Mesenchymal stem cell (in vitro differentiated cells and primary cell): Measurements from ENCODE around the gene UCP2.

Source experiments
- DNase-seq: peaks from one replicate; pipeline ENCODE4 v3.0.0-alpha.2; 2013
- H2AFZ ChIP-seq: one replicate; pipeline ENCODE4 v1.6.1; 2013; ENCODE audit warnings: low read depth, mild to moderate bottlenecking, control low read depth, inconsistent platforms, low read length, moderate library complexity
- H2AK5ac ChIP-seq: 2 replicates; pipeline ENCODE4 v1.6.1; 2013; ENCODE audit warnings: low read length, moderate library complexity, mild to moderate bottlenecking, inconsistent platforms; ENCODE audit not compliant: severe bottlenecking
- H2BK120ac ChIP-seq: one replicate; pipeline ENCODE4 v1.6.1; 2013; ENCODE audit warnings: low read depth, mild to moderate bottlenecking, inconsistent platforms, low read length, moderate library complexity
- H2BK12ac ChIP-seq, 2 experiments: one replicate each; pipeline ENCODE4 v1.6.1; 2013; ENCODE audit warnings: inconsistent platforms in 2 of 2, low read length in 2 of 2, mild to moderate bottlenecking in 2 of 2, moderate library complexity in 2 of 2, control low read depth in 1 of 2
- H2BK15ac ChIP-seq: one replicate; pipeline ENCODE4 v1.6.1; 2013; ENCODE audit warnings: mild to moderate bottlenecking, low read depth, inconsistent platforms; ENCODE audit not compliant: poor library complexity, severe bottlenecking
- H2BK5ac ChIP-seq: 2 replicates; pipeline ENCODE4 v1.6.1; 2013; ENCODE audit warnings: low read depth, mild to moderate bottlenecking, low read length, control low read depth, inconsistent platforms; ENCODE audit not compliant: poor library complexity, severe bottlenecking
- H3K14ac ChIP-seq, 2 experiments: one replicate each; pipeline ENCODE4 v1.6.1; 2013; ENCODE audit warnings: inconsistent platforms in 2 of 2, low read length in 2 of 2, control low read depth in 1 of 2, mild to moderate bottlenecking in 1 of 2, moderate library complexity in 1 of 2
- H3K18ac ChIP-seq, 2 experiments: one replicate each; pipeline ENCODE4 v1.6.1; 2013; ENCODE audit warnings: inconsistent platforms in 2 of 2, low read length in 2 of 2, control low read depth in 1 of 2, low read depth in 1 of 2, mild to moderate bottlenecking in 1 of 2
- H3K23ac ChIP-seq, 2 experiments: one replicate each; pipeline ENCODE4 v1.6.1; 2013; ENCODE audit warnings: inconsistent platforms in 2 of 2, low read length in 2 of 2, mild to moderate bottlenecking in 2 of 2, moderate library complexity in 2 of 2, control low read depth in 1 of 2
- H3K27ac ChIP-seq: 2 replicates; pipeline ENCODE4 v1.5.1; 2013; ENCODE audit warnings: mild to moderate bottlenecking, moderate library complexity, low read length, control low read depth, inconsistent platforms; ENCODE audit not compliant: poor library complexity, severe bottlenecking
- H3K27me3 ChIP-seq, 2 experiments: 2 replicates each; pipeline versions ENCODE4 v1.6.1 to v1.7.0; 2013; ENCODE audit warnings: low read length in 2 of 2, mild to moderate bottlenecking in 2 of 2, moderate library complexity in 2 of 2, control low read depth in 1 of 2, inconsistent platforms in 1 of 2; ENCODE audit not compliant: control insufficient read depth in 1 of 2, insufficient read depth in 1 of 2
- H3K36me3 ChIP-seq, 2 experiments: 2 replicates each; pipeline versions ENCODE4 v1.6.1 to v1.7.0; 2013; ENCODE audit warnings: low read length in 2 of 2, control low read depth in 1 of 2, inconsistent platforms in 1 of 2, low read depth in 1 of 2, mild to moderate bottlenecking in 1 of 2; ENCODE audit not compliant: insufficient read depth in 2 of 2, control insufficient read depth in 1 of 2
- H3K4ac ChIP-seq, 2 experiments: one replicate each; pipeline ENCODE4 v1.6.1; 2013; ENCODE audit warnings: inconsistent platforms in 2 of 2, low read length in 2 of 2, mild to moderate bottlenecking in 2 of 2, moderate library complexity in 2 of 2, control low read depth in 1 of 2, low read depth in 1 of 2
- H3K4me1 ChIP-seq: 2 replicates; pipeline ENCODE4 v1.6.1; 2013; ENCODE audit warnings: low read depth, low read length, control low read depth; ENCODE audit not compliant: control insufficient read depth, insufficient read depth
- H3K4me2 ChIP-seq: 2 replicates; pipeline ENCODE4 v1.6.1; 2013; ENCODE audit warnings: low read length, mild to moderate bottlenecking, inconsistent platforms; ENCODE audit not compliant: poor library complexity, severe bottlenecking
- H3K4me3 ChIP-seq, 2 experiments: 2 replicates each; pipeline versions ENCODE4 v1.5.1 to v1.7.0; 2013; ENCODE audit warnings: low read length in 2 of 2, mild to moderate bottlenecking in 2 of 2, control low read depth in 1 of 2, low read depth in 1 of 2; ENCODE audit not compliant: insufficient read depth in 1 of 2
- H3K79me1 ChIP-seq: replicated peaks from 2 replicates; pipeline ENCODE4 v1.6.1; 2013; ENCODE audit warnings: mild to moderate bottlenecking, control low read depth, low read length, inconsistent platforms; ENCODE audit not compliant: poor library complexity, severe bottlenecking
- H3K9ac ChIP-seq: 2 replicates; pipeline ENCODE4 v1.7.0; 2013; ENCODE audit warnings: mild to moderate bottlenecking, low read length, moderate library complexity
- H3K9me3 ChIP-seq: 2 replicates; pipeline ENCODE4 v1.7.0; 2013; ENCODE audit warnings: mild to moderate bottlenecking, low read length; ENCODE audit not compliant: control insufficient read depth
- H4K8ac ChIP-seq: one replicate; pipeline ENCODE4 v1.6.1; 2013; ENCODE audit warnings: inconsistent platforms, mild to moderate bottlenecking, low read length, moderate library complexity
- H4K91ac ChIP-seq: one replicate; pipeline ENCODE4 v1.6.1; 2013; ENCODE audit warnings: mild to moderate bottlenecking, low read length, inconsistent platforms
- WGBS: methylation state at CpG from one replicate; pipeline ENCODE4 v1.1.7; 2013; ENCODE audit warnings: mixed read lengths; 5-methylcytosine and 5-hydroxymethylcytosine counted together

UCP2 gene

DNA sequence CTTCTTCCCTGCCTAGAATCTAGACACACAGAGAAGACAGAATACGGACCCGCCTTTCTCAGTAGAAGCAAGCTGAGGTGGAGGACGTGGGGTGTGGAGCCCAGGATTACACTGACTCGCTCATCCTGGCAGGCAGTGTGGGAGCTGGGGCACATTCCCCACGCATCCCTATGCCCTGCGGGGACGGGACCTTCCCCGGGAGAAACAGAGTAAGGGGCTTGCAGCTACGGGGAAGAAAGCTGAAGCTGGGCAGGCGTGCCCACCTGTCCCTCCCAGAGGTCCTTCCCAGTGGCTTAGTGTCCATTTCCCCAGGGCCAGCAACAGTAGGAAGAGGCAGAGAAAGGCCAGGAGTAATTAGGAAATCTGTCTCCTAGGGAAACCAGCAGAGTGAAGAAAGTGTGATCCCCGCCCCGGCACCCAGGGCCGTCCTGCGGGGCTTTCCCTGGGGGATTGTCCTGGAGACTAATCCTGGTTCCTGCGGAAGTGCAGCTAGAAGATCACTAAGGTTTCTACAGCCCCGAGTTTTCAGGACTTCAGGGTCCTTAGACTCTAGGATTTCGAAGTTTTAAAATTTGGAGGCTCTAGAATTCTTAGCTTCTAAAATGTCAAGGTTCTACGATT, 24.0 kb downstream of the UCP2 start:
- H2BK120ac ChIP-seq, result no peak overlapping the region
- DNase-seq, result no peak
- peak overlapping the region; percentile 34 for H2AK5ac ChIP-seq
- H3K36me3 ChIP-seq, result peaks cover 0 to 32% of the 10 kb centered on the region in 2 experiments
- H3K27me3 ChIP-seq, result peaks cover 0 to 34% of the 10 kb centered on the region in 2 experiments
- no peak overlapping the region for H3K4me3 ChIP-seq
- no peak overlapping the region for H3K4ac ChIP-seq
- no peak overlapping the region for H2BK12ac ChIP-seq
- peak overlapping the region; percentile 28 for H4K8ac ChIP-seq
- 93% methylated on average over 18 of the region's 18 CpGs for WGBS
- no peak overlapping the region for H2AFZ ChIP-seq
- peak overlapping the region in 1 of 2 experiments; percentile 5 for H3K23ac ChIP-seq
- H3K4me1 ChIP-seq, result peaks cover 20% of the 10 kb centered on the region
- H3K27ac ChIP-seq, result no peak overlapping the region
- no peak overlapping the region for H2BK15ac ChIP-seq
- no peak overlapping the region for H2BK5ac ChIP-seq
- no peak overlapping the region for H3K18ac ChIP-seq
- no peak overlapping the region for H3K4me2 ChIP-seq
- H3K14ac ChIP-seq, result no peak overlapping the region
- H3K9me3 ChIP-seq, result no peaks in the 10 kb centered on the region
- H3K9ac ChIP-seq, result no peak overlapping the region
- peak overlapping the region; percentile 9 for H4K91ac ChIP-seq
- H3K79me1 ChIP-seq, result peaks cover 4% of the 10 kb centered on the region

DNA sequence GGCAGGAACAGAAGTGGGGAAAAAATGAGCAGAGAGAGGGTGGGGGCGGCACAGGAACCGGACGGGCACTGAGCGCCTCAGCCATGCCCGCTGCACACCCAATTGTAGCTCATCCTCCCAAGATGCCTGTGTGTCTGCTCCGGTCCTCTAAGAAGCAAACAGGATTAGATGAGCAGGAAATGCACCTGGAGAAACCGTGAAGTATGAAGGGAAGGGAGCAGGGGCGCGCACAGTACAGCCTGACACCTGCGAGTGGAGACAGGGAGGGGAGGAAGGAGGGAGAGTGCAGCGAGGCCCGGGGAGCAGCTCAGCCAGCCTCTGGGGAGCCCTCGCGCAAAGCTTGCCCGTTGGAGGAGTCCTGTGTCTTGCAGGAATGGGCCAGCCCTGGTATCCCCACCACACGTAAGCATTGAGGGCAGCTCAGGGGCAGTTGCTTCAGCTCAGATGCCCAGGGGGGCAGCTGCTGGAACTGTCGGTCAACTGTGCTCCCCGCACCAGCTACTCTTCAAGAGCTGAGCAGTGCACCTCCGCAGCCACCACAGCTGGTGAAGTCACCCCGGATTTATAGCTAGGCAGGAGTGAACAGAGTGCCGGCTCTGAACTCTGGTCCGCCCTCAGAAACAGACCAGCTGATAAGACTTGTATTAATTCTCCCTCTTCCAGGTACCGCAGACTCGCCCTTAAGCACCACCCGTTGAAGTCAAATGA, 24.8 kb downstream of the UCP2 start:
- H3K9me3 ChIP-seq, result no peaks in the 10 kb centered on the region
- 90% methylated on average over 25 of the region's 25 CpGs for WGBS
- peak overlapping the region; percentile 11 for H2AK5ac ChIP-seq
- peaks cover 0 to 26% of the 10 kb centered on the region in 2 experiments for H3K36me3 ChIP-seq
- no peak overlapping the region for H2AFZ ChIP-seq
- H2BK5ac ChIP-seq, result peak overlapping the region; percentile 0
- H3K4me3 ChIP-seq, result no peak overlapping the region
- H3K4ac ChIP-seq, result no peak overlapping the region
- no peak overlapping the region for H4K8ac ChIP-seq
- no peak overlapping the region for H3K14ac ChIP-seq
- H3K27ac ChIP-seq, result no peak overlapping the region
- H3K4me2 ChIP-seq, result no peak overlapping the region
- H3K79me1 ChIP-seq, result peaks cover 4% of the 10 kb centered on the region
- no peak overlapping the region for H3K23ac ChIP-seq
- DNase-seq, result no peak
- peaks cover 0 to 29% of the 10 kb centered on the region in 2 experiments for H3K27me3 ChIP-seq
- no peak overlapping the region for H2BK12ac ChIP-seq
- peak overlapping the region in 1 of 2 experiments; percentile 35 for H3K18ac ChIP-seq
- no peak overlapping the region for H4K91ac ChIP-seq
- no peak overlapping the region for H2BK120ac ChIP-seq
- H3K9ac ChIP-seq, result no peak overlapping the region
- peaks cover 23% of the 10 kb centered on the region for H3K4me1 ChIP-seq
- peak overlapping the region; percentile 15 for H2BK15ac ChIP-seq

DNA sequence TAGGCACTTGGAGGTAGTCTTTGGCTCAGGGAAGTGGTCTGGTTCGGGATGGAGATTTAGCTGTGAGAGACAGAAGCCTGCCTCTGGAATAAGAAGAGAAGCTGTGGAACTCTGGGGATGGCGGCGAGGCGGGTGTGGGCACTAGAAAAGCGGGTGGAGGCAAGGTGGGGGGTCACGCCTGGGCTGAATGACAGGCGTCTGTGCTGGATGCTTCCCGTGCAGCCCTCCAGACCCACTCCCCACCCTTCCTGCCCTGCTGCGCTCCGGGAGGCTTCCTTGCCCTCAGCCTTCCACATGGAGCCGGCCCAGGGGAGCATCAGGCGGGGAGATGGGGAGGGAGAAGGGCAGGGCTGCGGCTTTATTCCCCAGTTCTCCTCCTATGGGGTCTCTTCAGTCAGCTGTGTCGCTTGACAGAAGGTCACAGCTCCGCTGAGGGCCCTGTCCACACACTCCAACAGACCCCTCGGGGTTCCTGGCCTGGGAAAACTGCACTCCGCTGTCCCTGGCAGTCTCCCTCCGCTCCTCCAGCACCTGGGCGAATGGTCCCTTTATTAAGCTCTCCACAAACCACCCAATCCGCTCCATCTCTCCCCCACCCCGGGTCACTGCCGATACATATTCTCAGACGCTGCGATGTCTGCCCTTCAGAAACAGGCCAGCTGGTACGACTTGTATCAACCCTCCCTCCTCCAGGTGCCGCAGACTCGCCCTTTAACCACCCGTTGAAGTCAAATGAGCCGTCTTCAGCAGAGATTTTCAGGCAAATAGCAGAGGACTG, 25.6 kb downstream of the UCP2 start:
- Histone ChIP-seq H2BK15ac (no peak overlapping the region), H3K9me3 (no peaks in the 10 kb centered on the region), H2AK5ac (peak overlapping the region; percentile 87), H3K27me3 (peaks cover 0 to 25% of the 10 kb centered on the region in 2 experiments), H2BK12ac (peak overlapping the region in 1 of 2 experiments; percentile 59), H3K27ac (peak overlapping the region; percentile 56), H3K23ac (no peak overlapping the region), H3K4me2 (no peak overlapping the region), H2AFZ (peak overlapping the region; percentile 18), H4K8ac (peak overlapping the region; percentile 35), H4K91ac (no peak overlapping the region), H2BK5ac (peak overlapping the region; percentile 81), H3K36me3 (peaks cover 0 to 23% of the 10 kb centered on the region in 2 experiments), H3K79me1 (peaks cover 4% of the 10 kb centered on the region), H3K14ac (peak overlapping the region in 1 of 2 experiments; percentile 61), H3K4me3 (no peak overlapping the region), H3K18ac (peak overlapping the region in 1 of 2 experiments; percentile 29), H2BK120ac (no peak overlapping the region), H3K9ac (no peak overlapping the region), H3K4me1 (peaks cover 28% of the 10 kb centered on the region), H3K4ac (peak overlapping the region in 1 of 2 experiments; percentile 28)
- no peak for DNase-seq
- 91% methylated on average over 27 of the region's 29 CpGs for WGBS

DNA sequence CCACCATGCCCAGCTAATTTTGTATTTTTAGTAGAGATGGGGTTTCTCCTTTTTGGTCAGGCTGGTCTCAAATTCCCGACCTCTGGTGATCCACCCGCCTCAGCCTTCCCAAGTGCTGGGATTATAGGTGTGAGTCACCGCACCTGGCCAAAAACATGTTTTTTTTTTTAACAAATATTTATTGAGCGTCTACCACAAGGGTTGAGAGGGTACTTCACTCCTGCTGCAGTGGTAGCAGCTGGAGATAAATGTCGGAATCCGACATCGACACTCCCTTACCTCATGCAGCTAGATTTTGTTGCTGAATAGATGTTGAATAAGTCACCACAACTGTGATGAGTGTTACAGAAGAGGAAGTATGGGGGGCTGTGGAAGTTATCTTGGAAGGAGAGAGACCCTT, 30.8 kb downstream of the UCP2 start:
- peak overlapping the region; percentile 93 for H3K27ac ChIP-seq
- WGBS, result 91% methylated on average over 7 of the region's 7 CpGs

More for the DNA sequence above, 30.8 kb downstream of the UCP2 start:
- Histone ChIP-seq H4K91ac (no peak overlapping the region), H2AFZ (no peak overlapping the region), H3K9me3 (peaks cover under 1% of the 10 kb centered on the region), H3K18ac (no peak overlapping the region), H3K23ac (no peak overlapping the region), H3K4me2 (no peak overlapping the region), H3K4ac (no peak overlapping the region), H3K14ac (no peak overlapping the region), H2BK15ac (no peak overlapping the region), H2BK120ac (no peak overlapping the region), H2BK5ac (peak overlapping the region; percentile 11), H2BK12ac (no peak overlapping the region), H3K9ac (no peak overlapping the region), H4K8ac (no peak overlapping the region), H3K79me1 (no peaks in the 10 kb centered on the region), H3K36me3 (peaks cover 0 to 8% of the 10 kb centered on the region in 2 experiments), H3K4me3 (no peak overlapping the region), H3K27me3 (peaks cover 0 to 2% of the 10 kb centered on the region in 2 experiments), H2AK5ac (no peak overlapping the region), H3K4me1 (peaks cover 25% of the 10 kb centered on the region)
- DNase-seq, result no peak
